Measurements from ENCODE around the gene CMBL.

GRCh38 chr5:10311595-10312425 is 4.1 kb upstream of the CMBL start:
- no peak for TF ChIP-seq EZH2 (IDR thresholded peaks at IDR 0.05)
- no peak for TF ChIP-seq POLR2AphosphoS5 (IDR thresholded peaks at IDR 0.05; ENCODE audit: borderline replicate concordance, low read depth, low read length)
